ENCODE results near the gene LACRT.

LACRT gene

GRCh38 chr12:54592316-54592715 lies 42.4 kb downstream of the LACRT start:
- CTCF ChIA-PET = interaction anchor here (1.0 to 1.3 kb wide), 3 partner anchors 11 to 65 kb away, joined by 4 to 5 read pairs (median 5); no protein-coding TSS in a partner anchor
- POLR2A ChIA-PET = no interaction called here
- TF ChIP-seq TARDBP (IDR thresholded peaks at IDR 0.05) (no peak), FOXK2 (IDR thresholded peaks at IDR 0.05) (no peak), HDGF (IDR thresholded peaks at IDR 0.05; ENCODE audit: borderline replicate concordance) (no peak), CTBP1 (IDR thresholded peaks at IDR 0.05; ENCODE audit: borderline replicate concordance) (no peak), LEF1 (IDR thresholded peaks at IDR 0.05; ENCODE audit: borderline replicate concordance) (no peak), FOXA1 (IDR thresholded peaks at IDR 0.05) (no peak), PKNOX1 (IDR thresholded peaks at IDR 0.05) (no peak), NFRKB (IDR thresholded peaks at IDR 0.05) (no peak), L3MBTL2 (conservative IDR thresholded peaks at IDR 0.05) (no peak), ZNF384 (IDR thresholded peaks at IDR 0.05) (no peak), SP1 (IDR thresholded peaks at IDR 0.05) (no peak), SUZ12 (IDR thresholded peaks at IDR 0.05) (no peak), ARNT (IDR thresholded peaks at IDR 0.05) (no peak)
- DNase-seq (ENCODE audit: extremely low spot score) = no peak

GRCh38 chr12:54590978-54591591 lies 43.6 kb downstream of the LACRT start:
- ChIA-PET POLR2A (no interaction called here), CTCF (interaction anchor here (1.2 kb wide), 2 partner anchors 11 to 67 kb away, joined by 3 to 4 read pairs; no protein-coding TSS in a partner anchor)
- TF ChIP-seq ARNT (IDR thresholded peaks at IDR 0.05) (no peak), FOXM1 (IDR thresholded peaks at IDR 0.05; ENCODE audit: borderline replicate concordance) (no peak), LEF1 (IDR thresholded peaks at IDR 0.05; ENCODE audit: borderline replicate concordance) (no peak), FOXK2 (IDR thresholded peaks at IDR 0.05) (no peak), BHLHE40 (IDR thresholded peaks at IDR 0.05; ENCODE audit: borderline replicate concordance) (no peak), SUZ12 (IDR thresholded peaks at IDR 0.05) (no peak), SP1 (IDR thresholded peaks at IDR 0.05) (no peak), CTBP1 (IDR thresholded peaks at IDR 0.05; ENCODE audit: borderline replicate concordance) (no peak), L3MBTL2 (conservative IDR thresholded peaks at IDR 0.05) (no peak), NFRKB (IDR thresholded peaks at IDR 0.05) (no peak), TARDBP (IDR thresholded peaks at IDR 0.05) (no peak)
- DNase-seq (ENCODE audit: extremely low spot score) = no peak

GRCh38 chr12:54589964-54590363 lies 44.7 kb downstream of the LACRT start:
- POLR2A ChIA-PET = no interaction called here
- CTCF ChIA-PET = interaction anchor here (1.2 kb wide), 1 partner anchor 10 kb away, joined by 3 read pairs; no protein-coding TSS in a partner anchor

GRCh38 chr12:54588890-54589267 lies 45.8 kb downstream of the LACRT start:
- TF ChIP-seq HDGF (IDR thresholded peaks at IDR 0.05; ENCODE audit: borderline replicate concordance) = no peak
- TF ChIP-seq L3MBTL2 (conservative IDR thresholded peaks at IDR 0.05) = no peak
- TF ChIP-seq TARDBP (IDR thresholded peaks at IDR 0.05) = no peak
- DNase-seq (ENCODE audit: extremely low spot score) = no peak
- ChIA-PET POLR2A (interaction anchor here (1.1 kb wide), 1 partner anchor 39 kb away, joined by 3 read pairs; the partner anchor contains the start of gene PDE1B), CTCF (no interaction called here)

More at GRCh38 chr12:54589964-54590363, 44.7 kb downstream of the LACRT start:
- no peak for DNase-seq (ENCODE audit: extremely low spot score)
- TF ChIP-seq SUZ12 (IDR thresholded peaks at IDR 0.05) = no peak
- TF ChIP-seq NFRKB (IDR thresholded peaks at IDR 0.05) = no peak
- TF ChIP-seq TARDBP (IDR thresholded peaks at IDR 0.05) = no peak
- TF ChIP-seq FOXM1 (IDR thresholded peaks at IDR 0.05; ENCODE audit: borderline replicate concordance) = no peak
- TF ChIP-seq ARNT (IDR thresholded peaks at IDR 0.05) = no peak
- TF ChIP-seq HDGF (IDR thresholded peaks at IDR 0.05; ENCODE audit: borderline replicate concordance) = no peak
- TF ChIP-seq FOXK2 (IDR thresholded peaks at IDR 0.05) = no peak
- no peak for TF ChIP-seq ELF4 (IDR thresholded peaks at IDR 0.05)
- no peak for TF ChIP-seq SP1 (IDR thresholded peaks at IDR 0.05)

- TF ChIP-seq FOXK2 (IDR thresholded peaks at IDR 0.05) = no peak
- TF ChIP-seq ELF4 (IDR thresholded peaks at IDR 0.05) = no peak
- TF ChIP-seq PKNOX1 (IDR thresholded peaks at IDR 0.05) = no peak
- no peak for TF ChIP-seq LEF1 (IDR thresholded peaks at IDR 0.05; ENCODE audit: borderline replicate concordance)
- no peak for TF ChIP-seq NFRKB (IDR thresholded peaks at IDR 0.05)
- TF ChIP-seq SUZ12 (IDR thresholded peaks at IDR 0.05) = no peak
- no peak for TF ChIP-seq CTBP1 (IDR thresholded peaks at IDR 0.05; ENCODE audit: borderline replicate concordance)
- DNase-seq (ENCODE audit: extremely low spot score) = peak; percentile 66
- ChIA-PET CTCF (no interaction called here), POLR2A (interaction anchor here (1.1 kb wide), 1 partner anchor 39 kb away, joined by 3 read pairs; the partner anchor contains the start of gene PDE1B)
Observed at GRCh38 chr12:54588110-54588889, 46.4 kb downstream of the LACRT start, which contains the start of gene PPP1R1A. Gene PPP1R1A, minus strand, starts transcription at chr12:54588659. Its CDS starts 171 bp downstream, at chr12:54588488.

- DNase-seq (ENCODE audit: extremely low spot score) = no peak
- ChIA-PET POLR2A (no interaction called here), CTCF (interaction anchor here (0.9 to 1.1 kb wide), 2 partner anchors 9 to 14 kb away, joined by 3 read pairs; no protein-coding TSS in a partner anchor)
- TF ChIP-seq FOXA1 (IDR thresholded peaks at IDR 0.05) (no peak), NFRKB (IDR thresholded peaks at IDR 0.05) (no peak), SUZ12 (IDR thresholded peaks at IDR 0.05) (no peak), L3MBTL2 (conservative IDR thresholded peaks at IDR 0.05) (no peak), BHLHE40 (IDR thresholded peaks at IDR 0.05; ENCODE audit: borderline replicate concordance) (no peak), ARNT (IDR thresholded peaks at IDR 0.05) (no peak), SP1 (IDR thresholded peaks at IDR 0.05) (no peak), LEF1 (IDR thresholded peaks at IDR 0.05; ENCODE audit: borderline replicate concordance) (no peak), HDGF (IDR thresholded peaks at IDR 0.05; ENCODE audit: borderline replicate concordance) (no peak), ELF4 (IDR thresholded peaks at IDR 0.05) (no peak)
Observed at GRCh38 chr12:54587315-54587873, 47.3 kb downstream of the LACRT start.
